AG04450 (cell line): ENCODE results near the gene PTBP1. TPM values are rescaled to one million over a fixed set of nuclear protein-coding genes. Genes with fewer than 3 reads are reported as not detected.

Source experiments
- CTCF ChIA-PET: fragments of 300-600, 350-600 bp; formaldehyde crosslinking; extraction: SDS; loops from one replicate; lab custom pipeline; 2022; ENCODE audit warnings: antibody characterized with exemption, inconsistent platforms; lab: Charles Lee
- POLR2A ChIA-PET: fragments of 350-600 bp; formaldehyde crosslinking; extraction: SDS; loops from one replicate; lab custom pipeline; 2021; ENCODE audit warnings: antibody characterized with exemption, inconsistent platforms; lab: Yijun Ruan, JAX
- DNase-seq: peaks from one replicate; pipeline ENCODE4 v3.0.0-alpha.2; 2011; ENCODE audit warnings: low read depth, low spot score
- H3K27ac ChIP-seq: one replicate; pipeline ENCODE4 v1.5.1; 2012; ENCODE audit warnings: low read depth, low read length, control low read depth
- H3K27me3 ChIP-seq: one replicate; pipeline ENCODE4 v1.6.0; 2012; ENCODE audit warnings: low read length; ENCODE audit not compliant: control insufficient read depth, insufficient read depth
- H3K4me3 ChIP-seq: 2 replicates; pipeline ENCODE4 v1.5.1; 2011; ENCODE audit warnings: mild to moderate bottlenecking, low read depth, low read length, control low read depth
- H3K9me3 ChIP-seq: 2 replicates; pipeline ENCODE4 v1.5.1; 2012; ENCODE audit warnings: low read length; ENCODE audit not compliant: control insufficient read depth, insufficient read depth
- CTCF ChIP-seq: IDR thresholded peaks from 2 replicates; pipeline ENCODE4 v1.5.1; 2011; ENCODE audit warnings: low read depth, low read length, control low read depth, inconsistent platforms
- polyA plus RNA-seq: library from polyadenylated mRNA; depleted of rRNA; stranded (reverse); fragments of >200 nt; gene quantifications from 2 replicates; pipeline ENCODE4 v1.2.3, GENCODE V29; 2011

Gene PTBP1
- polyA plus RNA-seq, 1 experiment, result 141 TPM

GRCh38 chr19:751501-752341, 45.5 kb upstream of the PTBP1 start:
- ChIA-PET POLR2A (interaction anchor here (0.6 to 1.4 kb wide), 3 partner anchors 12 to 276 kb away, joined by 3 read pairs; no protein-coding TSS in a partner anchor), CTCF (no interaction called here)
- peak; percentile 45 for DNase-seq
- Histone ChIP-seq H3K27ac (peak overlapping the region; percentile 87), H3K27me3 (no peaks in the 10 kb centered on the region), H3K9me3 (peaks cover 21% of the 10 kb centered on the region), H3K4me3 (no peak overlapping the region)
- TF ChIP-seq CTCF, result no peak

GRCh38 chr19:752652-753517, 44.4 kb upstream of the PTBP1 start:
- ChIA-PET POLR2A (interaction anchor here (0.6 to 1.4 kb wide), 9 partner anchors 10 to 1700 kb away, joined by 3 to 5 read pairs (median 3); partner anchors contain the start of gene GPX4), CTCF (interaction anchor here (0.6 to 1.5 kb wide), 3 partner anchors 17 to 146 kb away, joined by 3 to 11 read pairs (median 5); no protein-coding TSS in a partner anchor)
- TF ChIP-seq CTCF, result no peak
- Histone ChIP-seq H3K27ac (peak overlapping the region; percentile 98), H3K9me3 (peaks cover 21% of the 10 kb centered on the region), H3K27me3 (no peaks in the 10 kb centered on the region), H3K4me3 (no peak overlapping the region)
- peak; percentile 69 for DNase-seq

- CTCF ChIA-PET, result no interaction called here
- POLR2A ChIA-PET, result no interaction called here
- DNase-seq, result no peak
- Histone ChIP-seq H3K4me3 (no peak overlapping the region), H3K9me3 (peaks cover 22% of the 10 kb centered on the region), H3K27me3 (no peaks in the 10 kb centered on the region), H3K27ac (no peak overlapping the region)
- no peak for TF ChIP-seq CTCF
Measured at GRCh38 chr19:754530-754929, 42.7 kb upstream of the PTBP1 start.

GRCh38 chr19:755063-755462, 42.2 kb upstream of the PTBP1 start:
- POLR2A ChIA-PET, result no interaction called here
- Histone ChIP-seq H3K4me3 (no peak overlapping the region), H3K27ac (no peak overlapping the region), H3K9me3 (peaks cover 22% of the 10 kb centered on the region), H3K27me3 (no peaks in the 10 kb centered on the region)
- CTCF ChIA-PET, result interaction anchor here (1.4 kb wide), 1 partner anchor 15 kb away, joined by 4 read pairs; no protein-coding TSS in a partner anchor
- TF ChIP-seq CTCF, result no peak
- no peak for DNase-seq
